NB4 (cell line): ENCODE measurements around the gene AEBP2.

ENCODE experiments used
- CTCF ChIP-seq: IDR thresholded peaks from one replicate; pipeline ENCODE4 v1.5.1; 2012; ENCODE audit warnings: low read depth, low read length
- MYC ChIP-seq: IDR thresholded peaks from 2 replicates; pipeline ENCODE4 v1.6.1; 2011; ENCODE audit warnings: low read depth, low read length
- POLR2A ChIP-seq: IDR thresholded peaks from 2 replicates; pipeline ENCODE4 v1.6.1; 2011; ENCODE audit warnings: mild to moderate bottlenecking; ENCODE audit not compliant: insufficient read length; ENCODE audit errors: extremely low read depth
- TF ChIP-seq, protein P1 (sequence below): IDR thresholded peaks from 2 replicates; pipeline ENCODE4 v1.6.1; 2011; ENCODE audit warnings: low read depth, low read length

GRCh38 chr12:19542606-19543005, 103.3 kb downstream of the AEBP2 start:
- TF ChIP-seq POLR2A (no peak), CTCF (no peak), MYC (no peak)
- TF ChIP-seq, protein P1, sequence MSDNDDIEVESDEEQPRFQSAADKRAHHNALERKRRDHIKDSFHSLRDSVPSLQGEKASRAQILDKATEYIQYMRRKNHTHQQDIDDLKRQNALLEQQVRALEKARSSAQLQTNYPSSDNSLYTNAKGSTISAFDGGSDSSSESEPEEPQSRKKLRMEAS = no peak
